ENCODE measurements around the gene MLLT3. TPM values are rescaled to one million over a fixed set of nuclear protein-coding genes. Genes with fewer than 3 reads are reported as not detected.

Gene MLLT3
- total RNA-seq, 1 experiment from 2014 or later = 24.2 TPM

- Histone ChIP-seq H3K4me3 (ENCODE audit: low read depth, low read length, poor library complexity, severe bottlenecking) (no peak overlapping the region), H3K27me3 (replicated peaks; ENCODE audit: insufficient read depth, low read depth, low read length, poor library complexity) (no peaks in the 10 kb centered on the region), H3K27ac (ENCODE audit: low read depth, low read length, poor library complexity, severe bottlenecking) (no peak overlapping the region), H3K9me3 (ENCODE audit: low read depth, low read length, poor library complexity, severe bottlenecking) (no peaks in the 10 kb centered on the region), H3K36me3 (ENCODE audit: insufficient read depth, low read length, poor library complexity, severe bottlenecking) (no peaks in the 10 kb centered on the region), H3K4me1 (ENCODE audit: insufficient read depth, low read length, poor library complexity, severe bottlenecking) (peaks cover 5% of the 10 kb centered on the region)
- POLR2A ChIA-PET (ENCODE audit: low non-redundant PET) = no interaction called here
- no peak for DNase-seq (ENCODE audit: low spot score)
- BruUV-seq (replicated peaks) = no TSS peak
- CTCF ChIA-PET = no interaction called here
- intact Hi-C loops (cut with micrococcal nuclease; ENCODE audit: unreplicated experiment) = no loop called here
- TF ChIP-seq CTCF (conservative IDR thresholded peaks at IDR 0.05; ENCODE audit: low read depth, low read length) (no peak), EZH2 (IDR thresholded peaks at IDR 0.05; ENCODE audit: borderline replicate concordance, low read depth, low read length, poor library complexity, severe bottlenecking) (no peak)
Measured at GRCh38 chr9:20650750-20651299, 28.5 kb upstream of the MLLT3 start.

DNA sequence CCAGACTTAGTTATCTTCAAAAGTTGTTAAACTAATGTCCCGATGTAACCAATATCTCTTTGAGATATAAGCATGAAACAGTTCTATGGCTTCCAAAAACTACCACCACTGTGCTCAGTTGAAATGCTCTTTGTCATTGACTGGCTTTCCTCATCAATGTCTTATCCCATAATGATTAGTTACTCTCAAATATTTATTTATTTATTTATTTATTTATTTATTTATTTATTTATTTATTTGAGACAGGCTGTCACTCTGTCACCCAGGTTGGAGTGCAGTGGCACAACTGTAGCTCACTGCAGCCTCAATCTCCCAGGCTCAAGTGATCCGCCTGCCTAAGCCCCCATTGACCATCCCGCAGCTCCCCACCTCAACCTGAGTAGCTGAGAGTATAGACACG lies 28.0 kb upstream of the MLLT3 start:
- Histone ChIP-seq H3K27me3 (replicated peaks; ENCODE audit: insufficient read depth, low read depth, low read length, poor library complexity) (no peaks in the 10 kb centered on the region), H3K27ac (ENCODE audit: low read depth, low read length, poor library complexity, severe bottlenecking) (no peak overlapping the region), H3K4me1 (ENCODE audit: insufficient read depth, low read length, poor library complexity, severe bottlenecking) (peaks cover 5% of the 10 kb centered on the region), H3K9me3 (ENCODE audit: low read depth, low read length, poor library complexity, severe bottlenecking) (no peaks in the 10 kb centered on the region), H3K4me3 (ENCODE audit: low read depth, low read length, poor library complexity, severe bottlenecking) (no peak overlapping the region), H3K36me3 (ENCODE audit: insufficient read depth, low read length, poor library complexity, severe bottlenecking) (no peaks in the 10 kb centered on the region)
- intact Hi-C loops (cut with micrococcal nuclease; ENCODE audit: unreplicated experiment) = no loop called here
- POLR2A ChIA-PET (ENCODE audit: low non-redundant PET) = no interaction called here
- BruUV-seq (replicated peaks) = no TSS peak
- CTCF ChIA-PET = no interaction called here
- DNase-seq (ENCODE audit: low spot score) = no peak
- TF ChIP-seq CTCF (conservative IDR thresholded peaks at IDR 0.05; ENCODE audit: low read depth, low read length) (no peak), EZH2 (IDR thresholded peaks at IDR 0.05; ENCODE audit: borderline replicate concordance, low read depth, low read length, poor library complexity, severe bottlenecking) (no peak)

- H3K4me3 ChIP-seq (ENCODE audit: low read depth, low read length, poor library complexity, severe bottlenecking) = no peak overlapping the region
- peaks cover 5% of the 10 kb centered on the region for H3K4me1 ChIP-seq (ENCODE audit: insufficient read depth, low read length, poor library complexity, severe bottlenecking)
- CTCF ChIA-PET = no interaction called here
- BruUV-seq (replicated peaks) = no TSS peak
- H3K36me3 ChIP-seq (ENCODE audit: insufficient read depth, low read length, poor library complexity, severe bottlenecking) = no peaks in the 10 kb centered on the region
- H3K27ac ChIP-seq (ENCODE audit: low read depth, low read length, poor library complexity, severe bottlenecking) = no peak overlapping the region
- POLR2A ChIA-PET (ENCODE audit: low non-redundant PET) = no interaction called here
- no peaks in the 10 kb centered on the region for H3K9me3 ChIP-seq (ENCODE audit: low read depth, low read length, poor library complexity, severe bottlenecking)
- TF ChIP-seq EZH2 (IDR thresholded peaks at IDR 0.05; ENCODE audit: borderline replicate concordance, low read depth, low read length, poor library complexity, severe bottlenecking) = no peak
- no peak for TF ChIP-seq CTCF (conservative IDR thresholded peaks at IDR 0.05; ENCODE audit: low read depth, low read length)
- H3K27me3 ChIP-seq (replicated peaks; ENCODE audit: insufficient read depth, low read depth, low read length, poor library complexity) = no peaks in the 10 kb centered on the region
- intact Hi-C loops (cut with micrococcal nuclease; ENCODE audit: unreplicated experiment) = no loop called here
- DNase-seq (ENCODE audit: low spot score) = peak; percentile 21
Measured at GRCh38 chr9:20649381-20649780, 27.1 kb upstream of the MLLT3 start.
